ENCODE results near the gene BRD8.

The BRD8 gene

GRCh38 chr5:138192826-138193225 lies 14.4 kb upstream of the BRD8 start:
- TF ChIP-seq, protein P1, sequence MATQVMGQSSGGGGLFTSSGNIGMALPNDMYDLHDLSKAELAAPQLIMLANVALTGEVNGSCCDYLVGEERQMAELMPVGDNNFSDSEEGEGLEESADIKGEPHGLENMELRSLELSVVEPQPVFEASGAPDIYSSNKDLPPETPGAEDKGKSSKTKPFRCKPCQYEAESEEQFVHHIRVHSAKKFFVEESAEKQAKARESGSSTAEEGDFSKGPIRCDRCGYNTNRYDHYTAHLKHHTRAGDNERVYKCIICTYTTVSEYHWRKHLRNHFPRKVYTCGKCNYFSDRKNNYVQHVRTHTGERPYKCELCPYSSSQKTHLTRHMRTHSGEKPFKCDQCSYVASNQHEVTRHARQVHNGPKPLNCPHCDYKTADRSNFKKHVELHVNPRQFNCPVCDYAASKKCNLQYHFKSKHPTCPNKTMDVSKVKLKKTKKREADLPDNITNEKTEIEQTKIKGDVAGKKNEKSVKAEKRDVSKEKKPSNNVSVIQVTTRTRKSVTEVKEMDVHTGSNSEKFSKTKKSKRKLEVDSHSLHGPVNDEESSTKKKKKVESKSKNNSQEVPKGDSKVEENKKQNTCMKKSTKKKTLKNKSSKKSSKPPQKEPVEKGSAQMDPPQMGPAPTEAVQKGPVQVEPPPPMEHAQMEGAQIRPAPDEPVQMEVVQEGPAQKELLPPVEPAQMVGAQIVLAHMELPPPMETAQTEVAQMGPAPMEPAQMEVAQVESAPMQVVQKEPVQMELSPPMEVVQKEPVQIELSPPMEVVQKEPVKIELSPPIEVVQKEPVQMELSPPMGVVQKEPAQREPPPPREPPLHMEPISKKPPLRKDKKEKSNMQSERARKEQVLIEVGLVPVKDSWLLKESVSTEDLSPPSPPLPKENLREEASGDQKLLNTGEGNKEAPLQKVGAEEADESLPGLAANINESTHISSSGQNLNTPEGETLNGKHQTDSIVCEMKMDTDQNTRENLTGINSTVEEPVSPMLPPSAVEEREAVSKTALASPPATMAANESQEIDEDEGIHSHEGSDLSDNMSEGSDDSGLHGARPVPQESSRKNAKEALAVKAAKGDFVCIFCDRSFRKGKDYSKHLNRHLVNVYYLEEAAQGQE (IDR thresholded peaks at IDR 0.05; ENCODE audit: insufficient read depth in 1 of 2, low read depth in 2 of 2, low read length in 2 of 2) = no peak
- TF ChIP-seq TAF1 (IDR thresholded peaks at IDR 0.05; ENCODE audit: borderline replicate concordance, insufficient read depth, low read length) (no peak), FOXP2 (optimal IDR thresholded peaks at IDR 0.05; ENCODE audit: borderline replicate concordance, extremely low read depth, extremely low read length, insufficient read depth) (no peak), SIN3A (IDR thresholded peaks at IDR 0.05; ENCODE audit: borderline replicate concordance, insufficient read depth, low read length) (no peak), POLR2AphosphoS5 (IDR thresholded peaks at IDR 0.05; ENCODE audit: low read depth, low read length) (no peak)

DNA sequence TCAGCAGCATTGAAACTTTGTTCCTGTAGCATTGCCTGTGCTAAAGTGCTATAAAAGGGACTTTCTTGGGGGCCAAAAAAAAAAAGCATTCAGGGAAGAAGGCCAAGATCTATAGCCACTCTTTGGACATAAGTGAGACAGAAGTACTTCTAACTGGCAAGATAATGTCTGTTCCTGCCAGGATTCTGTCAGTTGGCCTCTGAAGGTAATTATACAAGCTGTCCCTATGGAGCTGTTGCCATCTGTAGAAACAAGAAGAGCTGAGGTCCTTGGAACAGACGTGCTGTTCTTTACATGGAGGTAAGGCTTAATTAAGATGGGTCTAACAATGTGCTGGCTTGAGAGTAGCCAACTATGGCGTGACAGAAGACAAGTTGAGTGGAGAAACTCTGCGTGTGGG lies 10.2 kb upstream of the BRD8 start:
- no peak for TF ChIP-seq POLR2AphosphoS5 (IDR thresholded peaks at IDR 0.05; ENCODE audit: low read depth, low read length)
- TF ChIP-seq FOXP2 (optimal IDR thresholded peaks at IDR 0.05; ENCODE audit: borderline replicate concordance, extremely low read depth, extremely low read length, insufficient read depth) = no peak
- TF ChIP-seq TAF1 (IDR thresholded peaks at IDR 0.05; ENCODE audit: borderline replicate concordance, insufficient read depth, low read length) = no peak
- TF ChIP-seq SIN3A (IDR thresholded peaks at IDR 0.05; ENCODE audit: borderline replicate concordance, insufficient read depth, low read length) = no peak
- TF ChIP-seq, protein P1 (IDR thresholded peaks at IDR 0.05; ENCODE audit: insufficient read depth in 1 of 2, low read depth in 2 of 2, low read length in 2 of 2) = no peak

GRCh38 chr5:138186002-138186447 lies 7.6 kb upstream of the BRD8 start:
- no peak for TF ChIP-seq TAF1 (IDR thresholded peaks at IDR 0.05; ENCODE audit: borderline replicate concordance, insufficient read depth, low read length)
- TF ChIP-seq, protein P1 (IDR thresholded peaks at IDR 0.05; ENCODE audit: insufficient read depth in 1 of 2, low read depth in 2 of 2, low read length in 2 of 2) = no peak
- TF ChIP-seq SIN3A (IDR thresholded peaks at IDR 0.05; ENCODE audit: borderline replicate concordance, insufficient read depth, low read length) = no peak
- TF ChIP-seq FOXP2 (optimal IDR thresholded peaks at IDR 0.05; ENCODE audit: borderline replicate concordance, extremely low read depth, extremely low read length, insufficient read depth) = no peak
- no peak for TF ChIP-seq POLR2AphosphoS5 (IDR thresholded peaks at IDR 0.05; ENCODE audit: low read depth, low read length)

DNA sequence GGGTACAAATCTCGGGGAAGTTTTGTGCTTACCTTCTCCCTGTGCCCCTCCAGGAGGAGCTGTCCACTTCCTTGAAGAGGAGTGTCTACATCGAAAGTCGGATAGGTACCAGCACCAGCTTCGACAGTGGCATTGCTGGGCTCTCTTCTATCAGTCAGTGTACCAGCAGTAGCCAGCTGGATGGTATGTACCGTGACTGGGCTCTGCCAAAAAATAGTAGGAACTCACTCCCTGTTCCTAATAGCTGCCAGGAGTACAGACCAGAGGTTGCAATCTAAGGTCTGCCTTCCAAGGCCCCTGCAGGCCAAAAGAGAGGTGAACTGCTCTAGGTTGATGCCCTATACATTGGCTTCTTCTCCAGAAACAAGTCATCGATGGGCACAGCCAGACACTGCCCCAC lies 4.4 kb upstream of the BRD8 start:
- TF ChIP-seq FOXP2 (optimal IDR thresholded peaks at IDR 0.05; ENCODE audit: borderline replicate concordance, extremely low read depth, extremely low read length, insufficient read depth) (no peak), SIN3A (IDR thresholded peaks at IDR 0.05; ENCODE audit: borderline replicate concordance, insufficient read depth, low read length) (no peak), POLR2AphosphoS5 (IDR thresholded peaks at IDR 0.05; ENCODE audit: low read depth, low read length) (no peak; the same call in 1 of the 2 replicates), TAF1 (IDR thresholded peaks at IDR 0.05; ENCODE audit: borderline replicate concordance, insufficient read depth, low read length) (no peak)
- TF ChIP-seq, protein P1 (IDR thresholded peaks at IDR 0.05; ENCODE audit: insufficient read depth in 1 of 2, low read depth in 2 of 2, low read length in 2 of 2) = no peak

DNA sequence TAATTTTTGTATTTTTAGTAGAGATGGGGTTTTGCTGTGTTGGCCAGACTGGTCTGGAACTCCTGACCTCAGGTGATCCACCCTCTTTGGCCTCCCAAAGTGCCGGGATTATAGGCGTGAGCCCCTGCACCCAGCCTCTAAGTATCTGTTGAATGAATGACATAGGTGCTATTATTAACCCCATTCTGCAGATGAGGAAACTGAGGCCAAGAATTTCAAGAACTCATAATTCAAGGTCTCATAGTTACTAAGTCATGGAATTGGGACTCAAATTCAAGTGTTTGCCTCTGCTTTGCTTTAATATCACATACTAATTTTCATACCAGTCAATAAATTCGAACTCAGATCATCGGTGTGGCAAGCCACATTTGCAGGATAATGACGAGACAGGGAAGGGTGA lies 2.4 kb upstream of the BRD8 start:
- TF ChIP-seq POLR2AphosphoS5 (IDR thresholded peaks at IDR 0.05; ENCODE audit: low read depth, low read length) = no peak
